HL-60/S4 treated with phorbol 12-myristate 13-acetate at 8.2 ng/mL for 4 days and 3 days (cell line): ENCODE measurements around the gene LRG1.

ENCODE experiments used
- in situ Hi-C: fragments of 300-500 bp; cut with MboI; formaldehyde crosslinking; loops from 2 replicates; pipeline ENCODE4 v1.15.0; 2022; ENCODE audit warnings: low sequenced_read_pairs

LRG1 gene

GRCh38 chr19:4512070-4512469 lies 27.8 kb downstream of the LRG1 start:
- in situ Hi-C loops = no loop called here

GRCh38 chr19:4511300-4512054 lies 28.4 kb downstream of the LRG1 start:
- in situ Hi-C loops = no loop called here

GRCh38 chr19:4510435-4511255 lies 29.2 kb downstream of the LRG1 start:
- in situ Hi-C loops = no loop called here

GRCh38 chr19:4508698-4509097 lies 31.1 kb downstream of the LRG1 start:
- in situ Hi-C loops = no loop called here

- in situ Hi-C loops = no loop called here
Observed at GRCh38 chr19:4507804-4508203, 32.0 kb downstream of the LRG1 start.

GRCh38 chr19:4507150-4507452 lies 32.7 kb downstream of the LRG1 start:
- in situ Hi-C loops = no loop called here

- in situ Hi-C loops = no loop called here
Observed at GRCh38 chr19:4506449-4507149, 33.2 kb downstream of the LRG1 start.

- in situ Hi-C loops = no loop called here
Observed at GRCh38 chr19:4505570-4506448, 34.0 kb downstream of the LRG1 start.

- in situ Hi-C loops = no loop called here
Observed at GRCh38 chr19:4504891-4505569, 34.8 kb downstream of the LRG1 start.

GRCh38 chr19:4504297-4504701 lies 35.5 kb downstream of the LRG1 start:
- in situ Hi-C loops = no loop called here

GRCh38 chr19:4503825-4504170 lies 36.0 kb downstream of the LRG1 start:
- in situ Hi-C loops = no loop called here

- in situ Hi-C loops = no loop called here
Observed at GRCh38 chr19:4503132-4503824, 36.6 kb downstream of the LRG1 start.

GRCh38 chr19:4502282-4503131 lies 37.3 kb downstream of the LRG1 start:
- in situ Hi-C loops = no loop called here

GRCh38 chr19:4501691-4502090 lies 38.1 kb downstream of the LRG1 start:
- in situ Hi-C loops = no loop called here

- in situ Hi-C loops = no loop called here
Observed at GRCh38 chr19:4500841-4501591, 38.8 kb downstream of the LRG1 start.

GRCh38 chr19:4499855-4500254 lies 40.0 kb downstream of the LRG1 start:
- in situ Hi-C loops = no loop called here

- in situ Hi-C loops = no loop called here
Observed at GRCh38 chr19:4499318-4499717, 40.5 kb downstream of the LRG1 start.

GRCh38 chr19:4498694-4499093 lies 41.1 kb downstream of the LRG1 start:
- in situ Hi-C loops = no loop called here
